Endothelial cell of umbilical vein (primary cell): Measurements from ENCODE around the gene FBXL13. TPM values are rescaled to one million over a fixed set of nuclear protein-coding genes. Genes with fewer than 3 reads are reported as not detected.

Experiments
- BruUV-seq: library from RNA; stranded (reverse); fragments of 400-500 nt; replicated peaks from 2 replicates; lab custom pipeline; 2021; lab: Mats Ljungman, UMichigan
- CTCF ChIA-PET: fragments of 300-600, 350-600 bp; sonication (Branson Sonifier 250); formaldehyde crosslinking; loops from one replicate; lab custom pipeline; 2021; ENCODE audit warnings: antibody characterized with exemption, inconsistent platforms; lab: Charles Lee
- POLR2A ChIA-PET: fragments of 300-600, 350-600 bp; sonication (Branson Sonifier 250); formaldehyde crosslinking; loops from one replicate; lab custom pipeline; 2021; ENCODE audit warnings: antibody characterized with exemption, inconsistent platforms; lab: Charles Lee
- DNase-seq: peaks from one replicate; pipeline ENCODE4 v3.0.0-alpha.2; 2011; ENCODE audit warnings: low read depth, low spot score
- FAIRE-seq: peaks from 2 replicates; lab custom pipeline; 2011; peaks lifted over from hg19 to GRCh38; lab: Jason Lieb, UNC
- H2AFZ ChIP-seq: 2 replicates; pipeline ENCODE4 v1.6.0; 2012; ENCODE audit warnings: low read depth, low read length, control low read depth, inconsistent platforms
- H3K27ac ChIP-seq: 2 replicates; pipeline ENCODE4 v1.5.1; 2011; ENCODE audit warnings: low read depth, mild to moderate bottlenecking, control low read depth, low read length, moderate library complexity; ENCODE audit not compliant: insufficient read depth
- H3K27me3 ChIP-seq, 2 experiments: 2 replicates each; pipeline versions ENCODE4 v1.6.0 to v1.6.1; 2011; ENCODE audit warnings: low read length in 2 of 2, mixed read lengths in 1 of 2; ENCODE audit not compliant: control insufficient read depth in 2 of 2, insufficient read depth in 2 of 2
- H3K36me3 ChIP-seq, 2 experiments: 2 replicates in 1 of 2; 3 replicates in 1 of 2; pipeline ENCODE4 v1.5.1; 2011; ENCODE audit warnings: low read length in 2 of 2, mild to moderate bottlenecking in 1 of 2, moderate library complexity in 1 of 2; ENCODE audit not compliant: control insufficient read depth in 2 of 2, insufficient read depth in 2 of 2; ENCODE audit errors: extremely low read depth in 1 of 2
- H3K4me1 ChIP-seq: 3 replicates; pipeline ENCODE4 v1.5.1; 2011; ENCODE audit warnings: mild to moderate bottlenecking, low read length; ENCODE audit not compliant: control insufficient read depth, insufficient read depth; ENCODE audit errors: extremely low read depth
- H3K4me2 ChIP-seq: 2 replicates; pipeline ENCODE4 v1.6.1; 2011; ENCODE audit warnings: low read length, control low read depth, mixed read lengths; ENCODE audit not compliant: insufficient read depth
- H3K4me3 ChIP-seq, 3 experiments: fragments of 200-600 bp in 1 of 3; sonication (generic), shearing (Covaris generic) in 1 of 3; replicated peaks in 1 of 3; 2 replicates each; pipeline ENCODE4 v1.5.1; 2011 to 2016; ENCODE audit warnings: control low read depth in 3 of 3, low read length in 3 of 3, mild to moderate bottlenecking in 2 of 3, inconsistent platforms in 1 of 3, low read depth in 1 of 3, moderate library complexity in 1 of 3; ENCODE audit not compliant: insufficient read depth in 1 of 3
- H3K79me2 ChIP-seq: 2 replicates; pipeline ENCODE4 v1.6.0; 2012; ENCODE audit warnings: low read length, inconsistent platforms; ENCODE audit not compliant: control insufficient read depth, insufficient read depth
- H3K9ac ChIP-seq: replicated peaks from 2 replicates; pipeline ENCODE3; 2011; ENCODE audit warnings: low read length, control low read depth; ENCODE audit not compliant: insufficient read depth; ENCODE audit errors: extremely low read depth
- H3K9me1 ChIP-seq: replicated peaks from 3 replicates; pipeline ENCODE4 v1.6.0; 2011; ENCODE audit warnings: mild to moderate bottlenecking, low read length; ENCODE audit not compliant: control insufficient read depth, insufficient read depth; ENCODE audit errors: extremely low read depth
- H3K9me3 ChIP-seq: replicated peaks from 2 replicates; pipeline ENCODE4 v1.5.1; 2012; ENCODE audit warnings: low read length, inconsistent platforms; ENCODE audit not compliant: control insufficient read depth, insufficient read depth
- H4K20me1 ChIP-seq: replicated peaks from 2 replicates; pipeline ENCODE3; 2011; ENCODE audit warnings: mild to moderate bottlenecking, low read length; ENCODE audit not compliant: control insufficient read depth, insufficient read depth; ENCODE audit errors: extremely low read depth
- EZH2 ChIP-seq: IDR thresholded peaks from 2 replicates; pipeline ENCODE4 v1.6.1; 2012; ENCODE audit warnings: borderline replicate concordance, low read depth, mild to moderate bottlenecking, moderate library complexity, low read length, inconsistent platforms; ENCODE audit not compliant: severe bottlenecking
- FOS ChIP-seq: IDR thresholded peaks from 2 replicates; pipeline ENCODE4 v1.6.1; 2011; ENCODE audit warnings: mild to moderate bottlenecking, low read length, moderate library complexity, borderline replicate concordance; ENCODE audit not compliant: insufficient read depth
- GATA2 ChIP-seq: IDR thresholded peaks from 2 replicates; pipeline ENCODE4 v1.7.0; 2011; ENCODE audit warnings: low read depth, mild to moderate bottlenecking, moderate library complexity, mixed read lengths, low read length; ENCODE audit not compliant: insufficient read length, insufficient read depth
- JUN ChIP-seq: IDR thresholded peaks from 2 replicates; pipeline ENCODE4 v1.6.1; 2011; ENCODE audit warnings: borderline replicate concordance, low read depth; ENCODE audit not compliant: insufficient read length, insufficient read depth
- MAX ChIP-seq: IDR thresholded peaks from 2 replicates; pipeline ENCODE4 v1.6.1; 2011; ENCODE audit not compliant: insufficient read depth, insufficient read length
- MYC ChIP-seq: IDR thresholded peaks from one replicate; pipeline ENCODE4 v1.6.1; 2011; ENCODE audit warnings: mild to moderate bottlenecking, low read depth, low read length
- POLR2A ChIP-seq: IDR thresholded peaks from 2 replicates; pipeline ENCODE4 v1.6.1; 2012; ENCODE audit warnings: low read depth, mild to moderate bottlenecking, control low read depth, low read length
- POLR2AphosphoS5 ChIP-seq: IDR thresholded peaks from 2 replicates; pipeline ENCODE4 v1.6.1; 2012; ENCODE audit warnings: low read depth, mild to moderate bottlenecking, control low read depth, low read length, moderate library complexity; ENCODE audit not compliant: insufficient read depth
- dilution Hi-C: fragments of 300-500 bp; cut with MboI; formaldehyde crosslinking; loops from one replicate; pipeline ENCODE4 v1.15.0; 2019; ENCODE audit warnings: low sequenced_read_pairs; ENCODE audit not compliant: extremely low pct_ligation_motif_present
- intact Hi-C: fragments of 100-400 bp; cut with micrococcal nuclease; formaldehyde crosslinking; loops from one replicate; pipeline ENCODE4 v1.10.0; 2022
- polyA plus RNA-seq, 4 experiments: library from polyadenylated mRNA; depleted of rRNA in 3 of 4; stranded (reverse) in 3 of 4; unstranded in 1 of 4; fragments of >200 nt; gene quantifications; 2 replicates each; pipeline versions ENCODE4 v1.2.1 to v1.2.3, GENCODE V29; 2011 to 2012; ENCODE audit warnings: missing spikeins in 1 of 4
- total RNA-seq: library from RNA; stranded (reverse); gene quantifications from 2 replicates; pipeline ENCODE4 v1.2.3, GENCODE V29; 2021
- TF ChIP-seq, protein P1 (sequence below), 2 donors: IDR thresholded peaks; 1 replicate in 1 of 2; 2 replicates in 1 of 2; pipeline ENCODE4 v1.5.1; 2011; ENCODE audit warnings: low read length in 2 of 2, mild to moderate bottlenecking in 2 of 2, moderate library complexity in 2 of 2, control low read depth in 1 of 2, inconsistent platforms in 1 of 2, low read depth in 1 of 2; ENCODE audit not compliant: insufficient read depth in 1 of 2; ENCODE audit errors: extremely low read depth in 1 of 2

Gene FBXL13
- total and polyA plus RNA-seq, 2 donors (not counting 3 experiments of a cell fraction or from before 2014, with no cell fraction given): 3.9 to 4.6 TPM

DNA sequence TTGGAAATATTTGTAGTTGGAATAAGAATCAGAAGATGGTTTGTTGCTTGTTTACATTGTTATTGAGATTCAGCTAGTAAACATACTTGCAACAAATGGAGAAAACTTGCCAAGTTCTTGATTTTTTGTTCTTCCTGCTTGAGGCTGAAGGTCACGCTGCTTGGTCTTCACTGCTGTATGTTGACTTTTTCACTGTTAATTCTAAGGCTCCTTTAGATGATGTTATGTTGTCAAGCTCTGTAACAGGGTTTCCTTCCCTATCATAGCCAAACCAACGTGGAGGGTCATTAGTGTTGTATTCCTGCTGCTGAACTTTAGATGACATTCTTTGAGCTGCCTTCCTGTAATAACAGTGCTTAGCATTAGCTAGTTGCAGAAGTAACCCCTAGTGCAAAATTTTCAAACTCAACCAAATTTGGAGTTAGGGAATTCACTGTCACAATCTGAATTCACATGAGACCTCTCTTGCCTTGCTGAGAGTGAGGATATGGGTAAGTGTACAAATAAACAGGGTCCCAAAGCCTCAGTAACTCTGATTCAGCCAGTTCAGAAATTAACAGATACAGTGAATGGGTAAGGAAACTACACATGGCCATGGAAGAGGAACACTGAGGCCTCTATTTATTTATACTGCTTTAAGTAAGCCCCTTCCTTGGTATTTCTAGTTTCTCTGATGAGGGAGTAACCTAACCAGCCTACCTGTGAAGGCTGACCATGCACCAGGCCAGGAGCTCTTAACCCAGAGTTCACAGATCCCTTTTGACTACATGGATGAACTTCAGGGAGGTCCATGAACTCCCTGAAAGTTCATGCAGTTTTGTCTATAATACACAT lies 261.2 kb downstream of the FBXL13 start:
- intact Hi-C loops: no loop called here
- Histone ChIP-seq H3K27ac (peak overlapping the region; percentile 47), H3K9ac (no peak overlapping the region), H3K4me3 (no peak overlapping the region), H3K4me1 (peaks cover 29% of the 10 kb centered on the region), H3K36me3 (no peaks in the 10 kb centered on the region), H3K27me3 (no peaks in the 10 kb centered on the region), H4K20me1 (no peaks in the 10 kb centered on the region), H2AFZ (no peak overlapping the region), H3K9me1 (no peaks in the 10 kb centered on the region), H3K9me3 (no peaks in the 10 kb centered on the region), H3K4me2 (peak overlapping the region; percentile 40), H3K79me2 (no peaks in the 10 kb centered on the region)
- dilution Hi-C loops: no loop called here
- DNase-seq (peak; percentile 85), FAIRE-seq (no peak)
- POLR2A ChIA-PET: no interaction called here
- BruUV-seq: TSS peak; percentile 43
- CTCF ChIA-PET: interaction anchor here (1.1 to 2.3 kb wide), 2 partner anchors 180 to 248 kb away, joined by 3 to 11 read pairs; no protein-coding TSS in a partner anchor
- TF ChIP-seq GATA2 (no peak), MAX (no peak), EZH2 (no peak), MYC (no peak), JUN (no peak), FOS (no peak), POLR2AphosphoS5 (no peak), POLR2A (no peak)
- TF ChIP-seq, protein P1, sequence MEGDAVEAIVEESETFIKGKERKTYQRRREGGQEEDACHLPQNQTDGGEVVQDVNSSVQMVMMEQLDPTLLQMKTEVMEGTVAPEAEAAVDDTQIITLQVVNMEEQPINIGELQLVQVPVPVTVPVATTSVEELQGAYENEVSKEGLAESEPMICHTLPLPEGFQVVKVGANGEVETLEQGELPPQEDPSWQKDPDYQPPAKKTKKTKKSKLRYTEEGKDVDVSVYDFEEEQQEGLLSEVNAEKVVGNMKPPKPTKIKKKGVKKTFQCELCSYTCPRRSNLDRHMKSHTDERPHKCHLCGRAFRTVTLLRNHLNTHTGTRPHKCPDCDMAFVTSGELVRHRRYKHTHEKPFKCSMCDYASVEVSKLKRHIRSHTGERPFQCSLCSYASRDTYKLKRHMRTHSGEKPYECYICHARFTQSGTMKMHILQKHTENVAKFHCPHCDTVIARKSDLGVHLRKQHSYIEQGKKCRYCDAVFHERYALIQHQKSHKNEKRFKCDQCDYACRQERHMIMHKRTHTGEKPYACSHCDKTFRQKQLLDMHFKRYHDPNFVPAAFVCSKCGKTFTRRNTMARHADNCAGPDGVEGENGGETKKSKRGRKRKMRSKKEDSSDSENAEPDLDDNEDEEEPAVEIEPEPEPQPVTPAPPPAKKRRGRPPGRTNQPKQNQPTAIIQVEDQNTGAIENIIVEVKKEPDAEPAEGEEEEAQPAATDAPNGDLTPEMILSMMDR (IDR thresholded peaks at IDR 0.05; ENCODE audit: extremely low read depth in 1 of 2, insufficient read depth in 1 of 2, low read depth in 1 of 2, low read length in 2 of 2): no peak
